K562 (cell line): Measurements from ENCODE around the gene BRSK1. TPM values are rescaled to one million over a fixed set of nuclear protein-coding genes. Genes with fewer than 3 reads are reported as not detected.

Experiments used
- ATF7 ChIP-seq: fragments of 450-650 bp; IDR thresholded peaks from 2 replicates; pipeline ENCODE4 v1.7.1; 2014; ENCODE audit warnings: mild to moderate bottlenecking, moderate library complexity
- CBX3 ChIP-seq, 2 experiments: IDR thresholded peaks; 1 replicate in 1 of 2; 2 replicates in 1 of 2; pipeline ENCODE4 v1.6.1; 2012; ENCODE audit warnings: inconsistent platforms in 2 of 2, low read length in 2 of 2, borderline replicate concordance in 1 of 2, control low read depth in 1 of 2
- DEAF1 ChIP-seq: fragments of 450-650 bp; formaldehyde crosslinking; IDR thresholded peaks from 2 replicates; pipeline ENCODE4 v1.4.0; 2020; ENCODE audit warnings: mild to moderate bottlenecking, moderate library complexity
- EGR1 ChIP-seq: fragments of 450-650 bp; conservative IDR thresholded peaks from 2 replicates; pipeline ENCODE4 v1.6.1; 2017; ENCODE audit warnings: mild to moderate bottlenecking
- EP400 ChIP-seq: fragments of 450-650 bp; IDR thresholded peaks from 2 replicates; pipeline ENCODE4 v1.6.1; 2017; ENCODE audit warnings: antibody characterized with exemption, mild to moderate bottlenecking, moderate library complexity
- GATAD2A ChIP-seq: fragments of 450-650 bp; IDR thresholded peaks from 2 replicates; pipeline ENCODE4 v1.6.1; 2017
- HCFC1 ChIP-seq: IDR thresholded peaks from 2 replicates; pipeline ENCODE4 v1.6.1; 2012; ENCODE audit warnings: low read depth, low read length, improper control_type of control experiment
- HDAC2 ChIP-seq: fragments of 450-650 bp; IDR thresholded peaks from 2 replicates; pipeline ENCODE4 v1.6.1; 2016; ENCODE audit warnings: mild to moderate bottlenecking
- HDAC8 ChIP-seq: fragments of 450-650 bp; IDR thresholded peaks from 2 replicates; pipeline ENCODE4 v1.6.1; 2016; ENCODE audit warnings: mild to moderate bottlenecking, missing genetic modification characterization, moderate library complexity, missing compliant biosample characterization
- KLF10 ChIP-seq: fragments of 250-450 bp; sonication (Bioruptor Pico); IDR thresholded peaks from 2 replicates; pipeline ENCODE4 v1.6.1; 2021; ENCODE audit warnings: matching md5 sums
- MBD2 ChIP-seq: sonication (generic); IDR thresholded peaks from 2 replicates; pipeline ENCODE4 v1.6.1; 2016; ENCODE audit warnings: low read depth, borderline replicate concordance
- MNT ChIP-seq, 2 experiments: fragments of 450-650 bp; conservative IDR thresholded peaks; 2 replicates each; pipeline ENCODE4 v1.6.1; 2017; ENCODE audit warnings: mild to moderate bottlenecking in 2 of 2, moderate library complexity in 2 of 2
- MTA3 ChIP-seq: fragments of 450-650 bp; formaldehyde crosslinking; IDR thresholded peaks from 2 replicates; pipeline ENCODE4 v1.6.1; 2017; ENCODE audit warnings: mild to moderate bottlenecking, borderline replicate concordance
- PCBP2 ChIP-seq: fragments of 200-400 bp; formaldehyde crosslinking; IDR thresholded peaks from 2 replicates; pipeline ENCODE4 v1.6.1; 2018; ENCODE audit warnings: low read length, low read depth, mild to moderate bottlenecking, moderate library complexity; ENCODE audit not compliant: poor library complexity, severe bottlenecking
- PHF8 ChIP-seq: fragments of 200-600 bp; sonication (generic); IDR thresholded peaks from 2 replicates; pipeline ENCODE4 v1.6.1; 2012; ENCODE audit warnings: mixed run types, mild to moderate bottlenecking, inconsistent platforms, low read length, moderate library complexity, borderline replicate concordance
- POLR2A ChIP-seq: fragments of 450-650 bp; conservative IDR thresholded peaks from 2 replicates; pipeline ENCODE4 v1.6.1; 2016
- SIN3B ChIP-seq: fragments of 450-650 bp; IDR thresholded peaks from 2 replicates; pipeline ENCODE4 v1.6.1; 2017; ENCODE audit warnings: low read depth, mild to moderate bottlenecking, moderate library complexity
- TOE1 ChIP-seq, 2 experiments: fragments of 450-650 bp in 1 of 2; sonication (generic) in 1 of 2; formaldehyde crosslinking in 1 of 2; IDR thresholded peaks; 2 replicates each; pipeline versions ENCODE4 v1.7.1 to v1.8.0; 2016 to 2022; ENCODE audit warnings: borderline replicate concordance in 2 of 2, mild to moderate bottlenecking in 2 of 2, antibody characterized with exemption in 1 of 2, inconsistent platforms in 1 of 2, low read depth in 1 of 2, missing genetic modification reagents in 1 of 2, moderate library complexity in 1 of 2
- YY1 ChIP-seq, 3 experiments: IDR thresholded peaks; 2 replicates each; pipeline ENCODE4 v1.6.1; 2011; ENCODE audit warnings: low read length in 2 of 3, mild to moderate bottlenecking in 2 of 3, moderate library complexity in 2 of 3, borderline replicate concordance in 1 of 3, control low read depth in 1 of 3, low read depth in 1 of 3; ENCODE audit not compliant: insufficient read depth in 3 of 3, insufficient replicate concordance in 2 of 3, control insufficient read depth in 1 of 3, insufficient read length in 1 of 3; ENCODE audit errors: extremely low read depth in 1 of 3
- ZBTB7A ChIP-seq: IDR thresholded peaks from 2 replicates; pipeline ENCODE4 v1.6.1; 2011; ENCODE audit warnings: low read depth, mild to moderate bottlenecking, low read length, moderate library complexity, borderline replicate concordance; ENCODE audit not compliant: control insufficient read depth
- ZNF740 ChIP-seq, 3 experiments: fragments of 200-800 bp in 1 of 3; sonication (Bioruptor generic) in 1 of 3; sonication (generic) in 1 of 3; formaldehyde crosslinking in 1 of 3; IDR thresholded peaks; 2 replicates each; pipeline versions ENCODE4 v1.6.1 to v1.8.0; 2016 to 2022; ENCODE audit warnings: mild to moderate bottlenecking in 2 of 3, missing compliant biosample characterization in 2 of 3, missing genetic modification characterization in 2 of 3, missing genetic modification reagents in 1 of 3
- polyA plus RNA-seq, 8 experiments: library from polyadenylated mRNA; depleted of rRNA in 4 of 8; stranded (reverse) in 5 of 8; unstranded in 3 of 8; fragments of >200 nt; fragmentation: Nextera tagmentation in 2 of 8; fragmentation: Illumina TruSeq in 1 of 8; extraction: Ambion mirVana in 2 of 8; extraction: Trizol in 1 of 8; gene quantifications; 2 replicates each; pipeline versions ENCODE4 v1.2.1 to v1.2.3, GENCODE V29; 2011 to 2014; ENCODE audit warnings: inconsistent platforms in 1 of 8, missing spikeins in 1 of 8
- total RNA-seq, 7 experiments: library from RNA; depleted of rRNA in 6 of 7; stranded (reverse); fragments of >200 nt in 6 of 7; fragmentation: Illumina TruSeq in 2 of 7; extraction: Trizol in 2 of 7; gene quantifications; 2 replicates each; pipeline versions ENCODE4 v1.2.1 to v1.2.3, GENCODE V29; 2011 to 2021; ENCODE audit warnings: low replicate concordance in 1 of 7

Gene BRSK1
- total and polyA plus RNA-seq, 9 of the 15 experiments (the other 6 are each of a cell fraction or from before 2014, with no cell fraction given), result 1.7 to 9.3 (median 3.8) TPM; not detected in 2

- TF ChIP-seq PHF8, result peak; percentile 30; the same call in 1 of the 2 replicates
- 0 out of 2 replicates have a peak, but pooled peaks have one; percentile 16 for TF ChIP-seq HDAC8 (tag)
- no peak for TF ChIP-seq KLF10 (CRISPR knock-in tag)
- peak; percentile 61 for TF ChIP-seq POLR2A
- TF ChIP-seq MNT (conservative IDR thresholded peaks at IDR 0.05), result 0 out of 4 replicates have a peak, but pooled peaks of 1 of the 2 experiments have one; percentile 44
- peak; percentile 49; the same call in 1 of the 2 replicates for TF ChIP-seq HCFC1
- peak; percentile 53; the same call in 1 of the 2 replicates for TF ChIP-seq MBD2
- 0 out of 2 replicates have a peak, but pooled peaks have one; percentile 19 for TF ChIP-seq DEAF1 (CRISPR knock-in tag)
- peak; percentile 38; the same call in 1 of the 2 replicates for TF ChIP-seq ATF7
- TF ChIP-seq EP400, result peak; percentile 59; the same call in 1 of the 2 replicates
- peak; percentile 84; the same call in 1 of the 2 replicates for TF ChIP-seq GATAD2A
- peak; percentile 94 for TF ChIP-seq ZBTB7A
- TF ChIP-seq MTA3, result 0 out of 2 replicates have a peak, but pooled peaks have one; percentile 36
- peak in 2 of 3 experiments; percentile 20 to 44 for TF ChIP-seq YY1 (IDR thresholded peaks at IDR 0.05; ENCODE audit: borderline replicate concordance in 1 of 3, control insufficient read depth in 1 of 3, extremely low read depth in 1 of 3, insufficient read depth in 3 of 3, insufficient read length in 1 of 3, insufficient replicate concordance in 2 of 3, low read depth in 1 of 3, low read length in 2 of 3)
- TF ChIP-seq SIN3B, result no peak
- peak; percentile 14; the same call in 1 of the 2 replicates for TF ChIP-seq TOE1 (IDR thresholded peaks at IDR 0.05; ENCODE audit: borderline replicate concordance)
- TF ChIP-seq TOE1 (CRISPR knock-in tag; IDR thresholded peaks at IDR 0.05; ENCODE audit: borderline replicate concordance, low read depth), result no peak
- no peak for TF ChIP-seq ZNF740 (CRISPR knock-in tag; IDR thresholded peaks at IDR 0.05)
- TF ChIP-seq ZNF740 (tag; IDR thresholded peaks at IDR 0.05), result 0 out of 4 replicates have a peak, but pooled peaks of 1 of the 2 experiments have one; percentile 55
- peak; percentile 69 for TF ChIP-seq EGR1
- 0 out of 2 replicates have a peak, but pooled peaks have one; percentile 54 for TF ChIP-seq HDAC2
- no peak for TF ChIP-seq PCBP2
- TF ChIP-seq CBX3 (IDR thresholded peaks at IDR 0.05; ENCODE audit: borderline replicate concordance in 1 of 2, low read length in 2 of 2), result 0 out of 3 replicates have a peak, but pooled peaks of 1 of the 2 experiments have one; percentile 26
These were observed 17.9 kb downstream of the BRSK1 start (continued) for GRCh38 chr19:55301459-55302317.
